ENCODE measurements around the gene GDA.
A peak's percentile ranks its signal among the peaks of the same experiment; 100 is the strongest.
"Not testable (repeated sequence)": the region's sequence is repeated elsewhere in the genome, so short reads cannot be mapped to it uniquely, and the experiment has no call there.

Gene GDA

GRCh38 chr9:72278959-72279358 lies 129.7 kb downstream of the GDA start:
- no peaks in the 10 kb centered on the region for H3K4me1 ChIP-seq
- no peak overlapping the region for H3K4me3 ChIP-seq (ENCODE audit: low read depth, low read length)
- no peaks in the 10 kb centered on the region for H3K9me3 ChIP-seq
- no peak for DNase-seq
- H3K36me3 ChIP-seq = no peaks in the 10 kb centered on the region
- TF ChIP-seq CTCF (IDR thresholded peaks at IDR 0.05; ENCODE audit: low read depth, low read length) = no peak
- H3K27me3 ChIP-seq = 0 out of 2 replicates have a peak, but pooled peaks cover 3% of the 10 kb centered on the region

- Histone ChIP-seq H3K4me3 (ENCODE audit: low read depth, low read length) (no peak overlapping the region), H3K9me3 (no peaks in the 10 kb centered on the region), H3K36me3 (no peaks in the 10 kb centered on the region), H3K27me3 (0 out of 2 replicates have a peak, but pooled peaks cover 3% of the 10 kb centered on the region), H3K4me1 (no peaks in the 10 kb centered on the region)
- DNase-seq = peak; percentile 58
- TF ChIP-seq CTCF (IDR thresholded peaks at IDR 0.05; ENCODE audit: low read depth, low read length) = peak; percentile 98
These were observed 131.8 kb downstream of the GDA start for GRCh38 chr9:72280913-72281500.

GRCh38 chr9:72289401-72289800 lies 140.2 kb downstream of the GDA start:
- no peaks in the 10 kb centered on the region for H3K36me3 ChIP-seq
- H3K27me3 ChIP-seq = no peaks in the 10 kb centered on the region
- no peaks in the 10 kb centered on the region for H3K4me1 ChIP-seq
- H3K9me3 ChIP-seq = no peaks in the 10 kb centered on the region
- H3K4me3 ChIP-seq (ENCODE audit: low read depth, low read length) = no peak overlapping the region
- TF ChIP-seq CTCF (IDR thresholded peaks at IDR 0.05; ENCODE audit: low read depth, low read length) = no peak
- no peak for DNase-seq

GRCh38 chr9:72290311-72290710 lies 141.1 kb downstream of the GDA start:
- no peaks in the 10 kb centered on the region for H3K27me3 ChIP-seq
- H3K9me3 ChIP-seq = no peaks in the 10 kb centered on the region
- H3K36me3 ChIP-seq = no peaks in the 10 kb centered on the region
- H3K4me1 ChIP-seq = no peaks in the 10 kb centered on the region
- H3K4me3 ChIP-seq (ENCODE audit: low read depth, low read length) = no peak overlapping the region
- no peak for TF ChIP-seq CTCF (IDR thresholded peaks at IDR 0.05; ENCODE audit: low read depth, low read length)
- no peak for DNase-seq

- not testable (repeated sequence) for H3K27me3 ChIP-seq; DNase-seq; H3K4me3 ChIP-seq (ENCODE audit: low read depth, low read length); H3K4me1 ChIP-seq; H3K9me3 ChIP-seq; H3K36me3 ChIP-seq
These were observed 142.3 kb downstream of the GDA start for GRCh38 chr9:72291576-72291975.

- H3K9me3 ChIP-seq = no peaks in the 10 kb centered on the region
- H3K36me3 ChIP-seq = no peaks in the 10 kb centered on the region
- no peak overlapping the region for H3K4me3 ChIP-seq (ENCODE audit: low read depth, low read length)
- no peak for DNase-seq
- H3K4me1 ChIP-seq = no peaks in the 10 kb centered on the region
- TF ChIP-seq CTCF (IDR thresholded peaks at IDR 0.05; ENCODE audit: low read depth, low read length) = peak; percentile 48
- no peaks in the 10 kb centered on the region for H3K27me3 ChIP-seq
These were observed 143.0 kb downstream of the GDA start for GRCh38 chr9:72292256-72292682.
